ENCODE results near the gene SRPX. TPM values are rescaled to one million over a fixed set of nuclear protein-coding genes. Genes with fewer than 3 reads are reported as not detected.

The SRPX gene
- total and polyA plus RNA-seq, 12 donors: 8.8 to 187 (median 80.0) TPM

DNA sequence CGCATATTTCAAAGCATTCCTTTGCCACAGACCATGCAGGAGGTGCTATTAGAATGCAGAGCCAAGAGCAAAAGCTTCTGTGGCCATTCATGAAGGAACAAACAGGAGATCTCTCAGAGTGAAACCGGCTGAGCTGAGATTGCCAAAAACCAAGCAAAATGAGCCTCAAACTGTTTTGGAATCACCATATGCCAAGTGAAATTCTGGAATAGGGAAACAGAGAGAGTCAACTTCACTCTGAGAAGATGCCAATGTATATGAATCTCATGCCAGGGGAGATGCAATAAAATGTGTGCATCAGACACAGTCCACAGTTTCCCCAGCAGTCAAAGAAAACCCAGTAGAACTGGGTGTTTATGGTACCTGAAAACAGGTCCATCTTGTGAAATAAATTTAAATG lies 42.3 kb downstream of the SRPX start:
- Histone ChIP-seq H3K4me1 (replicated peaks in 1 of 2) (no peaks in the 10 kb centered on the region), H3K4me3 (no peak overlapping the region), H3K9me3 (replicated peaks in 1 of 3) (no peaks in the 10 kb centered on the region), H3K36me3 (replicated peaks in 1 of 2) (no peaks in the 10 kb centered on the region), H3K27ac (no peak overlapping the region), H3K27me3 (peaks cover 26% of the 10 kb centered on the region)
- 51 to 86% (median 67%) methylated on average over 2 of the region's 2 CpGs for WGBS, 4 donors
- no peak for DNase-seq
- TF ChIP-seq, protein P1, sequence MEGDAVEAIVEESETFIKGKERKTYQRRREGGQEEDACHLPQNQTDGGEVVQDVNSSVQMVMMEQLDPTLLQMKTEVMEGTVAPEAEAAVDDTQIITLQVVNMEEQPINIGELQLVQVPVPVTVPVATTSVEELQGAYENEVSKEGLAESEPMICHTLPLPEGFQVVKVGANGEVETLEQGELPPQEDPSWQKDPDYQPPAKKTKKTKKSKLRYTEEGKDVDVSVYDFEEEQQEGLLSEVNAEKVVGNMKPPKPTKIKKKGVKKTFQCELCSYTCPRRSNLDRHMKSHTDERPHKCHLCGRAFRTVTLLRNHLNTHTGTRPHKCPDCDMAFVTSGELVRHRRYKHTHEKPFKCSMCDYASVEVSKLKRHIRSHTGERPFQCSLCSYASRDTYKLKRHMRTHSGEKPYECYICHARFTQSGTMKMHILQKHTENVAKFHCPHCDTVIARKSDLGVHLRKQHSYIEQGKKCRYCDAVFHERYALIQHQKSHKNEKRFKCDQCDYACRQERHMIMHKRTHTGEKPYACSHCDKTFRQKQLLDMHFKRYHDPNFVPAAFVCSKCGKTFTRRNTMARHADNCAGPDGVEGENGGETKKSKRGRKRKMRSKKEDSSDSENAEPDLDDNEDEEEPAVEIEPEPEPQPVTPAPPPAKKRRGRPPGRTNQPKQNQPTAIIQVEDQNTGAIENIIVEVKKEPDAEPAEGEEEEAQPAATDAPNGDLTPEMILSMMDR (IDR thresholded peaks at IDR 0.05): no peak
- no peak for TF ChIP-seq POLR2A (IDR thresholded peaks at IDR 0.05)
- intact Hi-C loops (cut with DNase I): loop anchor here in 1 of 2 donors (10.0 kb wide), 1 partner anchor 434 kb away; no protein-coding TSS in a partner anchor

DNA sequence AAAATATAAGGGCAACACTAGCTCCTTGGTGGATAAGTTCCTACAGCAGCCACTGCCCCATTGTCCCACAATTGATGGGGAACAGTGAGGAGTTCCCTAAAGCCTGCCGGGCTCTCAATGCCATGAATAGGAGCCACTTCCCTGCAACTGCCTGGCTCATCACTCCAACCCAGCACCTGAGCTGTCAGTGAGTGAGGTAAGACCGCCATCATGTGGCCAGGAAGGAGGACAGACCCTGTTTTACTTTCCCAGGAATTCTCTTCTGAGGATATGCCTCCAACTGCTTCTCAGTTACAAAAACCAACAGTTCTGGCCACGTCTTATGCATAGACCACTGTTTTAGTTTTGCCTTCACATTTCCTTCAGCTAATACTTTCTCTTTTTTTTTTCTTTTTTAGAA lies 45.5 kb downstream of the SRPX start:
- TF ChIP-seq, protein P1 (IDR thresholded peaks at IDR 0.05): peak; percentile 23 to 66 (median 50)
- TF ChIP-seq POLR2A (IDR thresholded peaks at IDR 0.05): no peak
- Histone ChIP-seq H3K4me1 (replicated peaks in 1 of 2) (no peaks in the 10 kb centered on the region), H3K4me3 (no peak overlapping the region), H3K9me3 (replicated peaks in 1 of 3) (no peaks in the 10 kb centered on the region), H3K36me3 (replicated peaks in 1 of 2) (no peaks in the 10 kb centered on the region), H3K27me3 (peaks cover 15% of the 10 kb centered on the region), H3K27ac (no peak overlapping the region)
- peak; percentile 28 to 56 (median 38) for DNase-seq
- intact Hi-C loops (cut with DNase I): loop anchor here in 1 of 2 donors (10.0 kb wide), 1 partner anchor 430 kb away; no protein-coding TSS in a partner anchor
- 18 to 55% (median 27%) methylated on average over 2 to 3 of the region's 3 CpGs for WGBS, 4 donors

- H3K27ac ChIP-seq: no peak overlapping the region
- WGBS, 4 donors: 62 to 100% (median 82%) methylated on average over 3 of the region's 3 CpGs
Observed at GRCh38 chrX:38172596-38172995, 48.1 kb downstream of the SRPX start.

DNA sequence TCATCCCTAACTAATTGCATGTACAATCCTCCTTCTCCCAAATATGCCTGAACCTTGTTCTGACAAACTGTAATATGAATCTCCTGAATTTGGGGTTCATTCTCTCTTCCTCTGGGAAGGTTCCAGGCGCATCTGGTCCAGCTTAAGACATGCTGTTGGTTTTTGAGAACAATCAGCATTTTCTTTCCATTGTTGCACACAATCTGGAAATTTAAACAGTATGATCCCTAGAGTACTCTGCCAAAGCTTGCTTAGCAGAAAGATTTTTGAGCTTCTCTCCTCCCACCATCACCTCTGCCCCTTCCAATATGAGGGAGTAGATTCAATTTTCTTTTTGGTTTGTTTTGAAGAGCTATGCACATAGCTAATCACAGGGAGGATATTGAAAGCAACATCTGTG lies 50.1 kb downstream of the SRPX start:
- no peaks in the 10 kb centered on the region for H3K9me3 ChIP-seq (replicated peaks in 1 of 3)
- no peak for DNase-seq
- H3K4me3 ChIP-seq: no peak overlapping the region
- WGBS, 4 donors: 75 to 100% (median 84%) methylated on average over 1 of the region's 1 CpG
- no peaks in the 10 kb centered on the region for H3K4me1 ChIP-seq (replicated peaks in 1 of 2)
- no peak for TF ChIP-seq POLR2A (IDR thresholded peaks at IDR 0.05)
- TF ChIP-seq, protein P1 (IDR thresholded peaks at IDR 0.05): no peak
- peaks cover 7% of the 10 kb centered on the region for H3K27me3 ChIP-seq
- H3K36me3 ChIP-seq (replicated peaks in 1 of 2): no peaks in the 10 kb centered on the region
- H3K27ac ChIP-seq: no peak overlapping the region
- intact Hi-C loops (cut with DNase I): loop anchor here in 1 of 2 donors (5.0 to 10.0 kb wide), 2 partner anchors 243 to 426 kb away; no protein-coding TSS in a partner anchor

More at GRCh38 chrX:38172596-38172995, 48.1 kb downstream of the SRPX start:
- no peak for DNase-seq
- Histone ChIP-seq H3K9me3 (replicated peaks in 1 of 3) (no peaks in the 10 kb centered on the region), H3K36me3 (replicated peaks in 1 of 2) (no peaks in the 10 kb centered on the region), H3K4me3 (no peak overlapping the region), H3K4me1 (replicated peaks in 1 of 2) (no peaks in the 10 kb centered on the region), H3K27me3 (peaks cover 8% of the 10 kb centered on the region)
- intact Hi-C loops (cut with DNase I): loop anchor here in 1 of 2 donors (5.0 to 10.0 kb wide), 2 partner anchors 245 to 428 kb away; no protein-coding TSS in a partner anchor
- TF ChIP-seq POLR2A (IDR thresholded peaks at IDR 0.05): no peak
- TF ChIP-seq, protein P1 (IDR thresholded peaks at IDR 0.05): no peak
